HG03064 (cell line): Measurements from ENCODE around the gene COL7A1.
A peak's percentile ranks its signal among the peaks of the same experiment; 100 is the strongest.

Experiments used
- ATAC-seq: cut with Tn5 transposase; IDR thresholded peaks from one replicate; pipeline ENCODE4 v1.9.1; 2021; ENCODE audit warnings: low read depth; ENCODE audit not compliant: unreplicated experiment

The COL7A1 gene

GRCh38 chr3:48595075-48595525 lies at the start of gene COL7A1:
TSS of gene COL7A1 (minus strand) at chr3:48595329. CDS start at chr3:48595159, 170 bp downstream.
- no peak for ATAC-seq

DNA sequence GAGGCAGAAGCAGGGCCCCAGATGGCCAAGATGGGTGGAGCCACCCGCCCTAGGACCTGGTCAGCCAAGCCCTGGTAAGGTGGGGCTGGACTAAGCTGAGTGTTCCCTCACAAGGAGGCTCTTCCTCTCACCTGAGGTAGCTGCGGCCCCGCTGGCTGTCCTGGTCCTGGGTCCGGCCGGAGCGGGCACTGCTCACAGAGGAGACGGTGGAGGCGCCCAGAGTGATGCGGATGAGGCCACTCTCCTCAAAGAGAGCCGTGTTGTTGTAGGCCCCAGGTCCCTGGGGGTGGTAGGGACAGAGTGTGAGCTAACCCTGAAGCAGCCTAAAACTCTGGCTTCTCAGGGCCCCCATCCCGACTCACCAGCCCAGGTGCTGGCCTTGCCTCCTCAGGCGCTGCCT lies 47.5 kb upstream of the COL7A1 start:
- no peak for ATAC-seq

GRCh38 chr3:48641396-48641795 lies 46.3 kb upstream of the COL7A1 start:
- no peak for ATAC-seq

DNA sequence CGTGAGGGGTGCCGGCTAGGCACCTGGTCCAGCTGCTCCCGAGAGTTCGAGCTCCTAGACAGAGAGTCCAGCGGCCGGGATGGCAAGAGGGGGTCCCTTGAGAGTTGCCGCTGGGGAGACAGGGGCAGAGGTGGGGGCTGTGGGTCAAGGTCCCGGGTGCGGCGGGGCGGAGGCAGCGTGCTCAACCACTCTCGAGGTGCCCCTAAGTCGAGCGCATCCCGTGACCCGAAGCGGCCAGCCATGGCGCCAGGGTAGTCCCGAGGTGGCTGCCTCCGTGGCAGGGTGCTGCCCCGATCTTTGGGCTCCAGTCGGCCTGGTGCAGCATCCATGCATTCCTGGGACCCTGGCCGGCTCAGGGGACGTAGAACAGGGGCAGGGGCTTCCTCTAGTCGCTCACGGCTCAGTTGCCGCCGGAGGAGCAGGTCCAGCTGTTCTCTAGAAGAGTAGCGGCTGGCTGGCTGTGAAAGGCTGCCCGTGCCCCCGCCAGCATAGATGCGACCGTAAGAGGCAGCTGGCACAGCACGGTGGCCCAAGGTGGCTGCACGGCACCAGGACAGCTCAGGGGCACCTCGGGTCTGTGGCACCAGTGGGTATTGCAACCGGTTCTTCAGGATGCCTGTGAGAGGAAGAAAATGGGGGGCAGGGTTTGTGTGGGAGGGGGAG lies 44.9 kb upstream of the COL7A1 start:
- no peak for ATAC-seq

GRCh38 chr3:48637305-48637704 lies 42.2 kb upstream of the COL7A1 start:
- ATAC-seq: no peak

DNA sequence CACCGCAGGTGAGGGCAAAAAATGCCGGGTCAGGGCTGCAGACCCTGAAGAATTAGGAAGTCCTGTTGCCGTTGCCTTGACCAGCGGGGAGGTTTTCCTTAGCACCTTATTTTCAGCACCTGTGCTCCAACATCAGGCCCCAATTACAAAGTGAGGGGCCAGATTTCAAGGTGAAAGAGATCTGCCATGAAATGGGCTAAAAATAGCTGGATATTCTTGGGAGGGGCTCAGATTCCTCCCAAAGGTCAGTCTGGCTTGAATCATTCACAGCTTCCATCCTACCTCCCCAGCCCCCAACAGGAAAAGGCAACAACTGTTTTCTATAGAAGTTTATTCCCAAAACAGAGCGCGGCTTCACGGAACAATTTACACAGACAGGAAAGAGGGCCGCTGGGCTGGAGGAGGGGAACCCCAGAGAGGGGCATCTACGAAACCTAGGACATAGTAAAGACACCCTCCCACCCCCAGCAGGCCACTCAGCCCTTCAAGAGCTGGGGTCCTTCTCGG lies 41.1 kb upstream of the COL7A1 start:
- ATAC-seq: no peak

- ATAC-seq: peak; percentile 87
Measured at GRCh38 chr3:48635222-48636021, 40.3 kb upstream of the COL7A1 start, which contains the start of gene SLC26A6. TSS of gene SLC26A6 (minus strand) at chr3:48635461. CDS start at chr3:48635393, 68 bp downstream.

DNA sequence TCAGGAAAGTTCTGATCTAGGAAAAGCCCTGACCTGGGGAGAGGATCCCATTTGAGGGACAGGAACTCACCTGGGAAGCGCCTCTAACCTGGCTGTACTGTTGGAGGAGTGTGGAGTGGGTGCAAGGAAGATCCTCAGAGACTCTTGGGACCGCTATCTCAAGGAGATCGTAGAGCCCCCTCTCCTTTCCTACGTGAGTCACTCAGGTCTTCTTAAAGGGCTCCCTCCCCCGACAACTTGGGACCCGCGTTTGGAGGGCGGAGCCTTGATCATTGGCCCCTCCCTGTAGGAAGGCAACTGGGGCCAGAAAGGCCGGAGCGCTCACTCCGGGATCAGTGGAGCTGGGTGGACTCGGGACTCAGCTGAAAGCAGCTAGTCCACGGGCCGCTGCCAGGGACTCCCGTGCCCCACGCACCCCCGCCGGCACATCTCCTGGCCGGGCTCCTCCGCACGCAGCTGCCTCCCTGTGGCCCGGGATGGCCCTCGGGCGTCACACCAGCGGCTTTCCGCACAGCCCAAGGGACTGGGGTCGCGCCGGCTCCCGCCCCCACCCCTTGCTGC lies 39.6 kb upstream of the COL7A1 start:
- peak; percentile 27 for ATAC-seq

GRCh38 chr3:48633743-48634142 lies 38.6 kb upstream of the COL7A1 start:
- ATAC-seq: no peak

DNA sequence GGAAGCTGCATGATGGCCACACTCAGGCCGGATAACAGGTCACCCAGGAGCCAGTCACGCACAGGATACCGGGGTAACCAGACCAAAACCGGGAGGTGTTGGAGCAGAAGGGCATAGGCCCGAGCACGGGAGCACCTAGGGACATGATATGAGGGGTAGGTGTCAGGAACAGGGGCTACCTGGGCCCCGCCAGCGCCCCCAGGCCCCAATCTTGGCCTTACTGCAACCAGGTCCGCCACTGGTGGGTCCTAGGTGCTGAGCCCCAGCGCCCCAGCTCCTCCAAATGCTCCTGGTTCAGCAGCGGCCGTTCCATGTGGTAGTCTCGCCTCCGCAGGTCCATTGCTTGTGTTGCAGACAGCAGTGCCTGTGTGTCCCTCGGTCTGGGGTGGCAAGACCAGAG lies 38.1 kb upstream of the COL7A1 start:
- no peak for ATAC-seq

DNA sequence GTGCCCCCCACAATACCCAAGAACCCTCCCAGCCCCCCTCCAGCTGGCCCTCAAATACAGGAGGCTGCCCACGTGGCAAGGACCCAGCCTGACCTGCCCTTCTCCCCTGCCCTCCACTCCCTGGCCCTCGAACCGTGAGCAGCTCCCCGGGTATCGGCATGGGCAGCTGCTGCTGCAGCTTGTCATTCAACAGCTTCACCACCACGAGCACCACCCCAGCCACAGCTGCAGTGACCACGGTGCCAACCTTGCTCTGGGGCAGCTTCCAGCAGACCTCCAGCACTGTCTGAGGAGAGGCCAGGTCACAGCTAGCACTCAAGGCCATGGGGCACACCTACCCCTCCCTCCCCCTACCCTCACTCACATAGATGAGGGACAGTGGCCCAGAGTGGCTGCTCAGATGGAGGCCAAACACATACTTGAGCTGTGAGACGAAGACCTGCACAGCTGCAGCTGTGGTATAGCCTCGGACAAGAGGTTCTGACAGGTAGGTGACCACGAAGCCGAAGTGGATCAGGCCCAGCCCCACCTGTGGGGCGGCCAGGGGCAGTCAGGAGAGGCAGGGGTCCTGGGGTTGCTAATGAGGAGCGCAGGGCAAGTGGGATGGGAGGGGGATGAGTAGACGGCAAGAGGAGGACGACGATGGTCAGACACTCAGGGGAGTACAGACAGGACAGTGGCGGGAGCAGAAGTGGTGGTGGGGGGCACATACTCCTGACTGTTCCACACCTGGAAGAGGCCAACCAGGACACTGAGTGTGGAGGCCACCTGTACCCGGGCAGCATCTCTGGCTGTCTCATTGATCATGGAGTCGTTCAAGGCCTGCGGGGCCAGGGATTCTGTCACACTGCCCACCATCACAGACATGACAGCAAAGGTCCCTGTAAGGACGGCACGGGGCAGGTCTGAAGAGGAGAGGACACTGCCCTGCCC lies 36.7 kb upstream of the COL7A1 start:
- ATAC-seq: no peak

GRCh38 chr3:48630833-48631232 lies 35.7 kb upstream of the COL7A1 start:
- ATAC-seq: no peak

DNA sequence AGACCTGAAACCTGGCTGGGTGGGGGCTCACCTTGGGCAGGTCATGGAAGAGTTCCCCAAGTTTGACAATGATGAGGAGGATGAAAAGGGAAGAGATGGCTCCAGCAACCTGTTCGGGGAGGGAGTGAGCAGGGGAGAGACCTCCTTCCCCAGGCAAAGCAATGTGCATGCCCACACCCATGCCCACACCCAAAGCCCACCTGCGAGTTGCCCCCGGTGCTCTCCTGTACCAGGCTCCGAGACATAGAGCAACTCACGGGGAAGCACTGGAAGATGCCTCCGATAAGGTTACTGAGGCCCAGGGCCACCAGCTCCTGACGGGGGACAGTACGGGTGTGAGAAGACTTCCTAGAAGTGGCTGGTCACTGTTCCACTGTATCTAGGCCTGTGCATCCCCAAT lies 35.3 kb upstream of the COL7A1 start:
- no peak for ATAC-seq

GRCh38 chr3:48629894-48630293 lies 34.8 kb upstream of the COL7A1 start:
- no peak for ATAC-seq

DNA sequence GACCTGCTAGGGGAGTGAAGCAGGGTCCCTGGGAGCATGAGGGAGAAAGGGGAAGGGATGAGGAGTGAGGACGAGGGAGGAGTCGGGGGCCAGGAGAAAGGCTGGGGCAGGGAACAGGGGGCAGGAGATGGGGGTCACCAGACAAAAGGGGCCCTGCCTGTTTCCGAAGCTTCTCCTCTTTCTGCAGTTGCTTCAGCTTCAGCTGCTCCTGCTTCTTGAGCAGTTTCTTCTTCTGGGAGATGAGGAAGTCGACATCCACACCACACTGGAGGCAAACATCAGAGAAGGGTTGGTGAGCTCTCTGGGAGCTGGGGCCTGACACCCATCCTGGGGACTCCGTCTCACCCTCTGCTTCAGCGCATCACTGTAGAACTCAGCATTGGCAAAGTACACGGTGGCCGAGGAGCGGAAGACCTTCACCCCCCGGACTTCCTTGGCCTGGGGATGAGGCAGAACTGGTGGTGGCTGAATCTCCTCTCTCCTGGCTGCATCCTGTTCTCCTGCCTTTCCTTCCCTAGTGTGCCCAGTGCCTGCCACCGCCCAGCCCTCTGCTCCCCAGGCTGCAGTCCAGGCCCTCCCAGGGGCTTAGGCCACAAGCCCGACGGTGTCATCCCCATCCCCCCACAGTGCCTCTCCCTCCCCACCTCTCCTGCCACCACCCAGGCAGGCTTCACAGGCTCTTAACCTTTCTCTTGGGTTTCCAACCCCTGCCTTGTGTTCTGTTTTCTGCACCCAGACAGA lies 33.3 kb upstream of the COL7A1 start:
- ATAC-seq: no peak

GRCh38 chr3:48625600-48625999 lies 30.5 kb upstream of the COL7A1 start:
- no peak for ATAC-seq

GRCh38 chr3:48624767-48625166 lies 29.6 kb upstream of the COL7A1 start:
- no peak for ATAC-seq

DNA sequence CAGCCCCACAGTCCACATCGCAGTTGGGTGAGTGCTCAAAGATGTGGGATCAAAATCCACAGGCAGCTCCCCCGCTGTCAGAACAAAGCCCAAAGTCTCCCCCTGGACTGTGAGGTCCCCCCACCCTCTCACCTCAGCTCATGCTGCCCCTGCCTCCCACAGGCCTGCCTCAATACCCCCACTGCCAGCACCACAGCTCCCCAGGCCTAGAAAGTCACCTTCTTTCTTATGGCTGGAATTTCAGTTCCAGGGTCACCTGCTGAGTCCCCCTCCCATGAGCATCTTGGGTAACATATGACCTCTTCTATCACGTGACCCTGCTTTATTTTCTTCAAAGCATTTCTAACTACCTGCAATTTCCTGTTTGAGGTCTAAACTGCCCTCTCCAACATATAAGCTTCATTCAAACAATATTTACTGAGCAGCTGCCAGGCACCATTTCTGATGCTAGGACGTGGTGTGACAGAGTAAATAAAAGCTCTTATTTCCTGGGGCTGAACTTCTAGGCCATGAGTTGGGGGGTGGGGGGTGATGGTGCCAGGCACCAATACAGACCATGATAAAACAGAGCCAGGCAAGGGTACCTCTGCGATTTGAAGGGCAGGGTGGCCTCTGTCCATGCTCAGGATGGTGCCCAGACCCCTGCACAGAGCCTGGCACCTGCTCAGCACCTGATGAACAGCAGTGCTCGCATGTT lies 28.9 kb upstream of the COL7A1 start:
- ATAC-seq: no peak

DNA sequence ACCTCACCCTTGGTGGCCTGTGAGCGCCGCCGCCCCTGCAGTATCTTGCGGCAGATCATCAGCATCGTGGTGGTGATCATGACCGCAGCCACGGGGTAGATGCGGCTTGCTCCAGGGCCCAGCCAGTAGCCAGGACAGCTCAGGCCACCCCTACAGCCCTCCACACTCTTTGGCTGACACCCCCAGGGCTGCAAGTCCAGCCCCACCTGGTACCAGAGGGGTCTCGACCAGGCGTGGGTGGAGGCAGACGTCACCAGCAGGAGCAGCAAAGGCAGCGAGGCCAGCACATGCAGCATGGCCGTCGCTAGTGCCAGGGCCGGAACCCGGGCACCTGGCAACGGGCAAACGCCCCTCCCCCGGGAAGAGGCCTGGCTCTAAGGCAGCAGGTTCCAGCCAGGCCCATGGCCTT lies 26.3 kb upstream of the COL7A1 start, which contains the start of gene TMEM89:
Gene TMEM89, minus strand, starts transcription at position 309 of the 409 bp plus-strand sequence. Its CDS starts 13 bp downstream, at position 296.
- no peak for ATAC-seq
